ENCODE measurements around the gene FXR2. TPM values are rescaled to one million over a fixed set of nuclear protein-coding genes. Genes with fewer than 3 reads are reported as not detected.

The FXR2 gene
- total RNA-seq, 1 experiment from 2014 or later = 49.7 TPM

DNA sequence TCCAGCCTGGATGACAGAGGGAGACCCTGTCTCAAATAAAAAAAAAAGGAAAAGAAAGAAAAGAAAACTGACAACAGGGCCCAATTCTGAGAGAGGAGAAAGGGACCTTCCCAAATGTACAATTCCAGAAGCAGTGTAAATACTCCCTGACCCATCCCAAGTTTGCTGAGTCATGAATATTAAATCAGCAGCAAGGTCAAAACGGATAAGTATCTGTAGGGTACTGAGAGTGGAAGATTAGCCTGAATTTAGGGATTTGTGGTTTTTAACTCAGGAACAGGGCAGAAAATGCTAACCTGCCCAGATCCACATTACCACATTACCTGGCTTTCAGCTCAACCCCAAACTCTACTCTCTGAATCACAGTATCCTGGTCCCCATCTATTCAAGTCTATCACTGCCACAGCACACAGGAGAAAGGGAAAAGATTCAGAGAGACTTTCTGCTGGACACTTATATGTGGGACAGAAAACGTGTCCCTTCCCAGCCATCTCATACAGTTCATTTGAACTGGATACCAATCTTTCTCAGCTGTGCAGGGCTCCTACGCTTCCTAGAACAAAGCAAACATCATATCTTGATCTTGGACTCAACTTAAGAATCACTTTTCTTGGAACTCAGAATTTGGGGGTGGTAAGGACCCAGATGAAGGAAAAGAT lies 2.9 kb downstream of the FXR2 start:
- Histone ChIP-seq H3K36me3 (ENCODE audit: control insufficient read depth in 1 of 2, insufficient read depth in 2 of 2, low read length in 2 of 2) (peaks cover 7 to 17% of the 10 kb centered on the region in 2 experiments), H3K9ac (ENCODE audit: low read length) (no peak overlapping the region), H3K9me2 (ENCODE audit: insufficient read depth) (no peaks in the 10 kb centered on the region), H3K79me2 (ENCODE audit: insufficient read depth, low read length) (peaks cover 73% of the 10 kb centered on the region), H3K27me3 (ENCODE audit: insufficient read depth, low read length) (no peaks in the 10 kb centered on the region), H3K27ac (ENCODE audit: low read depth, low read length) (no peak overlapping the region), H3K4me1 (ENCODE audit: control insufficient read depth in 1 of 2, insufficient read depth in 2 of 2, low read length in 2 of 2) (peaks cover 12 to 22% of the 10 kb centered on the region in 2 experiments), H2AFZ (ENCODE audit: low read depth, low read length, poor library complexity, severe bottlenecking) (no peak overlapping the region), H3K4me2 (ENCODE audit: low read length) (no peak overlapping the region), H4K20me1 (ENCODE audit: insufficient read depth) (0 out of 2 replicates have a peak, but pooled peaks cover 3% of the 10 kb centered on the region), H3K4me3 (replicated peaks in 1 of 2; ENCODE audit: low read depth in 1 of 2, low read length in 2 of 2) (no peak overlapping the region), H3K9me3 (ENCODE audit: control insufficient read depth in 1 of 2, insufficient read depth in 1 of 2, low read depth in 1 of 2, low read length in 2 of 2) (no peaks in the 10 kb centered on the region)
- ChIA-PET POLR2A (no interaction called here), CTCF (no interaction called here), RAD21 (ENCODE audit: low non-redundant PET in 1 of 2, low total read pairs in 2 of 2, uncharacterized antibody in 2 of 2, unreplicated experiment in 2 of 2) (no interaction called here)
- no TSS peak for BruUV-seq (replicated peaks)
- no peak for ATAC-seq
- DNase-seq (ENCODE audit: low read depth, low spot score) = no peak
- intact Hi-C loops (cut with micrococcal nuclease) = no loop called here
- no peak for TF ChIP-seq JUND (IDR thresholded peaks at IDR 0.05)
- TF ChIP-seq, protein P1, sequence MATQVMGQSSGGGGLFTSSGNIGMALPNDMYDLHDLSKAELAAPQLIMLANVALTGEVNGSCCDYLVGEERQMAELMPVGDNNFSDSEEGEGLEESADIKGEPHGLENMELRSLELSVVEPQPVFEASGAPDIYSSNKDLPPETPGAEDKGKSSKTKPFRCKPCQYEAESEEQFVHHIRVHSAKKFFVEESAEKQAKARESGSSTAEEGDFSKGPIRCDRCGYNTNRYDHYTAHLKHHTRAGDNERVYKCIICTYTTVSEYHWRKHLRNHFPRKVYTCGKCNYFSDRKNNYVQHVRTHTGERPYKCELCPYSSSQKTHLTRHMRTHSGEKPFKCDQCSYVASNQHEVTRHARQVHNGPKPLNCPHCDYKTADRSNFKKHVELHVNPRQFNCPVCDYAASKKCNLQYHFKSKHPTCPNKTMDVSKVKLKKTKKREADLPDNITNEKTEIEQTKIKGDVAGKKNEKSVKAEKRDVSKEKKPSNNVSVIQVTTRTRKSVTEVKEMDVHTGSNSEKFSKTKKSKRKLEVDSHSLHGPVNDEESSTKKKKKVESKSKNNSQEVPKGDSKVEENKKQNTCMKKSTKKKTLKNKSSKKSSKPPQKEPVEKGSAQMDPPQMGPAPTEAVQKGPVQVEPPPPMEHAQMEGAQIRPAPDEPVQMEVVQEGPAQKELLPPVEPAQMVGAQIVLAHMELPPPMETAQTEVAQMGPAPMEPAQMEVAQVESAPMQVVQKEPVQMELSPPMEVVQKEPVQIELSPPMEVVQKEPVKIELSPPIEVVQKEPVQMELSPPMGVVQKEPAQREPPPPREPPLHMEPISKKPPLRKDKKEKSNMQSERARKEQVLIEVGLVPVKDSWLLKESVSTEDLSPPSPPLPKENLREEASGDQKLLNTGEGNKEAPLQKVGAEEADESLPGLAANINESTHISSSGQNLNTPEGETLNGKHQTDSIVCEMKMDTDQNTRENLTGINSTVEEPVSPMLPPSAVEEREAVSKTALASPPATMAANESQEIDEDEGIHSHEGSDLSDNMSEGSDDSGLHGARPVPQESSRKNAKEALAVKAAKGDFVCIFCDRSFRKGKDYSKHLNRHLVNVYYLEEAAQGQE (IDR thresholded peaks at IDR 0.05; ENCODE audit: low read depth) = no peak
- no peak for TF ChIP-seq SP1 (IDR thresholded peaks at IDR 0.05; ENCODE audit: low read depth)
- no peak for TF ChIP-seq ZNF274 (IDR thresholded peaks at IDR 0.05; ENCODE audit: low read depth, low read length)
- no peak for TF ChIP-seq SIN3A (IDR thresholded peaks at IDR 0.05; ENCODE audit: low read depth)
- no peak for TF ChIP-seq CEBPB (IDR thresholded peaks at IDR 0.05; ENCODE audit: low read depth)
- TF ChIP-seq EZH2phosphoT487 (IDR thresholded peaks at IDR 0.05; ENCODE audit: borderline replicate concordance) = no peak
- no peak for TF ChIP-seq EGR1 (IDR thresholded peaks at IDR 0.05; ENCODE audit: low read depth)
- TF ChIP-seq, protein P2, sequence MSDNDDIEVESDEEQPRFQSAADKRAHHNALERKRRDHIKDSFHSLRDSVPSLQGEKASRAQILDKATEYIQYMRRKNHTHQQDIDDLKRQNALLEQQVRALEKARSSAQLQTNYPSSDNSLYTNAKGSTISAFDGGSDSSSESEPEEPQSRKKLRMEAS (IDR thresholded peaks at IDR 0.05) = no peak
- no peak for TF ChIP-seq SRF (IDR thresholded peaks at IDR 0.05; ENCODE audit: low read depth)
- TF ChIP-seq, protein P3, sequence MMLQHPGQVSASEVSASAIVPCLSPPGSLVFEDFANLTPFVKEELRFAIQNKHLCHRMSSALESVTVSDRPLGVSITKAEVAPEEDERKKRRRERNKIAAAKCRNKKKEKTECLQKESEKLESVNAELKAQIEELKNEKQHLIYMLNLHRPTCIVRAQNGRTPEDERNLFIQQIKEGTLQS (IDR thresholded peaks at IDR 0.05) = no peak
- TF ChIP-seq CTCF (IDR thresholded peaks at IDR 0.05 in 2 of 3, conservative IDR thresholded peaks at IDR 0.05 in 1 of 3; ENCODE audit: borderline replicate concordance in 1 of 3, insufficient read depth in 1 of 3, low read depth in 2 of 3, low read length in 2 of 3) = no peak
- TF ChIP-seq ZFX (IDR thresholded peaks at IDR 0.05) = no peak
- no peak for TF ChIP-seq TCF7L2 (IDR thresholded peaks at IDR 0.05; ENCODE audit: borderline replicate concordance, extremely low read depth, insufficient read depth, insufficient read length)
- no peak for TF ChIP-seq EZH2 (IDR thresholded peaks at IDR 0.05)
- no peak for TF ChIP-seq POLR2A (IDR thresholded peaks at IDR 0.05; ENCODE audit: borderline replicate concordance, extremely low read depth, insufficient read depth, insufficient read length)
- TF ChIP-seq RAD21 (IDR thresholded peaks at IDR 0.05; ENCODE audit: low read depth) = no peak
